ENCODE measurements around the gene DTD2.

DTD2 gene

DNA sequence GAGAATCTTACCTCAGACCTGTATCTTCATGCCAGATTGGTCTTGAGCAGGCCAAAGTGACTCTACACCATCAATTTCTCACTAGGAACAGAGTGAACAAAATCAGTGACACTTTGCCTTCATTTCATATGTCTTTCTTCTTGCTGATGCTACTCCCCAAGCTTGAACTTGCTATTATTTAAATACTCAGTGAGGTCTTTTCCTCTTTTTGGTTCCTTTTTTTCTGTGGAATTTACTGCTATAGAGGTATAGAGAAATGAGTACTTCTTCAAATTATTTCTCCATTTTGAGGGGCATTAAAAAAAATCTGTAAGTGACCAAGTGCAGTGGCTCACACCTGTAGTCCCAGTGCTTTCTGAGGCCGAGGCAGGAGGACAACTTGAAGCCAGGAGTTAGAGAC is 30.6 kb upstream of the DTD2 start, which contains the start of gene GPR33:
GPR33 (minus strand) TSS at position 154 of the 400 bp plus-strand sequence. CDS start 4,074 bp downstream, outside the sequence.
- peaks cover 3% of the 10 kb centered on the region for H3K27me3 Mint-ChIP-seq (ENCODE audit: low read depth, poor library complexity)

DNA sequence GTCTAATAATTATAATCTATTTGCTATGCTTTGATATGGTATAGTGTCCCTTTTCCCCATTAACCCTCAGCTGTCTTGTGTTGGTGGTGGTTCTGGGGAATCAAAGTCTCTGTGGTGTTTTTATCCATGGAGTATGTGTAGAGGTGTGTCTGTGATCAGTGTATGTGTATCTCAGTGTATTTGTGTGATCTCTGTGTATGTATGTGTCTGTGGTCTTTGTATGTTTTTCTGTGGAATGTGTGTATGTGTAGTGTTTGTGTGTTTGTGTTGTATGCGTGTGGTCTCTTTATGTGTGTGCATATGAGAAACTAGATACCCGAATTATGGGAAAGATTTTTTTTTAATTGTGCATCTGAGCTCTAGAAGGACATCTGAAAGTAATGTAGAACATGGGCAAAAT is 29.5 kb upstream of the DTD2 start:
- Mint-ChIP-seq H3K4me1 (no peaks in the 10 kb centered on the region), H3K27me3 (ENCODE audit: low read depth, poor library complexity) (peaks cover 3% of the 10 kb centered on the region), H3K27ac (peak overlapping the region; percentile 0), H3K4me3 (no peak overlapping the region), H3K9me3 (no peaks in the 10 kb centered on the region), H3K36me3 (ENCODE audit: low read depth) (no peaks in the 10 kb centered on the region)
- TF ChIP-seq, protein P1, sequence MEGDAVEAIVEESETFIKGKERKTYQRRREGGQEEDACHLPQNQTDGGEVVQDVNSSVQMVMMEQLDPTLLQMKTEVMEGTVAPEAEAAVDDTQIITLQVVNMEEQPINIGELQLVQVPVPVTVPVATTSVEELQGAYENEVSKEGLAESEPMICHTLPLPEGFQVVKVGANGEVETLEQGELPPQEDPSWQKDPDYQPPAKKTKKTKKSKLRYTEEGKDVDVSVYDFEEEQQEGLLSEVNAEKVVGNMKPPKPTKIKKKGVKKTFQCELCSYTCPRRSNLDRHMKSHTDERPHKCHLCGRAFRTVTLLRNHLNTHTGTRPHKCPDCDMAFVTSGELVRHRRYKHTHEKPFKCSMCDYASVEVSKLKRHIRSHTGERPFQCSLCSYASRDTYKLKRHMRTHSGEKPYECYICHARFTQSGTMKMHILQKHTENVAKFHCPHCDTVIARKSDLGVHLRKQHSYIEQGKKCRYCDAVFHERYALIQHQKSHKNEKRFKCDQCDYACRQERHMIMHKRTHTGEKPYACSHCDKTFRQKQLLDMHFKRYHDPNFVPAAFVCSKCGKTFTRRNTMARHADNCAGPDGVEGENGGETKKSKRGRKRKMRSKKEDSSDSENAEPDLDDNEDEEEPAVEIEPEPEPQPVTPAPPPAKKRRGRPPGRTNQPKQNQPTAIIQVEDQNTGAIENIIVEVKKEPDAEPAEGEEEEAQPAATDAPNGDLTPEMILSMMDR (IDR thresholded peaks at IDR 0.05) = no peak
- DNase-seq = no peak

More for the DNA sequence above, 30.6 kb upstream of the DTD2 start, which contains the start of gene GPR33:
- no peaks in the 10 kb centered on the region for H3K4me1 Mint-ChIP-seq
- H3K9me3 Mint-ChIP-seq = no peaks in the 10 kb centered on the region
- H3K4me3 Mint-ChIP-seq = no peak within 1 kb of the TSS
- TF ChIP-seq, protein P1 (IDR thresholded peaks at IDR 0.05) = no peak
- H3K36me3 Mint-ChIP-seq (ENCODE audit: low read depth) = no peaks in the 10 kb centered on the region
- DNase-seq = no peak
- peak within 1 kb of the TSS; percentile 0 for H3K27ac Mint-ChIP-seq

DNA sequence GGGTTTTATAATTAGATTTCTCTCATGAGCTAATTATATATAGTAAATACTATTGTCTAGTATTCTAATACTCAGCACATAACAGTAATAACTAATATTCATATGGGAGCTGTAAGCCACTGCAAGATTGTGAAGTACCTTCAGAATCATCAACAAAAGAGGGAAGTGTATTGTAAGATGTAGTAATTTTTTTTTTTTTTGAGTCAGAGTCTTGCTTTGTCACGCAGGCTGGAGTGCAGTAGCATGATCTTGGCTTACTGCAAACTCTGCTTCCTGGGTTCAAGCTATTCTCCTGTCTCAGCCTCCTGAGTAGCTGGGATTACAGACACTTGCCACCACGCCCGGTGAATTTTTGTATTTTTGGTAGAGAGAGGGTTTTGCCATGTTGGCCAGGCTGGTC is 27.4 kb upstream of the DTD2 start:
- H3K9me3 Mint-ChIP-seq = no peaks in the 10 kb centered on the region
- TF ChIP-seq, protein P1 (IDR thresholded peaks at IDR 0.05) = no peak
- H3K27ac Mint-ChIP-seq = no peak overlapping the region
- peaks cover 3% of the 10 kb centered on the region for H3K27me3 Mint-ChIP-seq (ENCODE audit: low read depth, poor library complexity)
- H3K36me3 Mint-ChIP-seq (ENCODE audit: low read depth) = no peaks in the 10 kb centered on the region
- no peak for DNase-seq
- no peaks in the 10 kb centered on the region for H3K4me1 Mint-ChIP-seq
- H3K4me3 Mint-ChIP-seq = no peak overlapping the region

DNA sequence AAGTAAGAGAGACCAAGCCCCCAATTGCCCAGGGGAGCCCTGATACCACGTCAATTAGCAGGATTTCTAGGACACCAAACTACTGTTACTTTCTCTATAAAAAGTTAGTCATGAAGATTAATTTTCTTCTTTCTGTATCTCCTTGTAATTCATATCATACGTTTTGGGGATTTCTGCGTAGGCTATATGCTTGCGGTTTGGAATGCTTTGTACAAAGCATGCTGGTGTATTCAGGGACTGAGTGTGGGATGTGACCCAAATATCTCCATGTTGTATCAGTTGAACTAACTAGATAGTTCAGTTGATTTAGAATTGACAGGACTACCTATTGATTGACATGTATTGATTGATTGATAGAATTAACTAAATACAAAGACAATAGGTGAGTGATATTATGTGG is 22.9 kb upstream of the DTD2 start:
- no peaks in the 10 kb centered on the region for H3K4me1 Mint-ChIP-seq
- H3K36me3 Mint-ChIP-seq (ENCODE audit: low read depth) = no peaks in the 10 kb centered on the region
- TF ChIP-seq, protein P1 (IDR thresholded peaks at IDR 0.05) = no peak
- no peaks in the 10 kb centered on the region for H3K9me3 Mint-ChIP-seq
- H3K27me3 Mint-ChIP-seq (ENCODE audit: low read depth, poor library complexity) = peaks cover 8% of the 10 kb centered on the region
- no peak for DNase-seq
- no peak overlapping the region for H3K27ac Mint-ChIP-seq
- H3K4me3 Mint-ChIP-seq = no peak overlapping the region

DNA sequence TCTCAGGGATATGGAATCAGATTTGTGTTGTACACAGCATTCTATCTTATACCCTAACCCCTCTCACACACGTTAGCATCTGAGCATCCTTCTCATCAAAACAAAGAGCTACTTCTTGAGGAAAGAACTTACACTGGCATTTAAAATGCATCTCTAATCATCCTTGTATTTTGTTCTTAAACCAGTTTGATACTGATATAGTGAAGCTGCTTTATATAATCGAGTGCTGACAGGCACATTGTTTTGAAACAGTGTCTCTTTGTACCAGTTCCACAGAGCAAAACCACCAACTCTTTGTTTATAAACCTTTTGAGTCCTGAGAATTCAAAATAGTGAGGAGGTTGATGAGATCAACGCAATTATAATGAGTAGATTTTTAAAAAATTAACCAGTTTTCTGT is 21.7 kb upstream of the DTD2 start:
- Mint-ChIP-seq H3K27me3 (ENCODE audit: low read depth, poor library complexity) (peaks cover 8% of the 10 kb centered on the region), H3K27ac (no peak overlapping the region), H3K9me3 (peaks cover 2% of the 10 kb centered on the region), H3K4me3 (no peak overlapping the region), H3K36me3 (ENCODE audit: low read depth) (peaks cover 2% of the 10 kb centered on the region), H3K4me1 (no peaks in the 10 kb centered on the region)
- no peak for DNase-seq
- TF ChIP-seq, protein P1 (IDR thresholded peaks at IDR 0.05) = no peak

DNA sequence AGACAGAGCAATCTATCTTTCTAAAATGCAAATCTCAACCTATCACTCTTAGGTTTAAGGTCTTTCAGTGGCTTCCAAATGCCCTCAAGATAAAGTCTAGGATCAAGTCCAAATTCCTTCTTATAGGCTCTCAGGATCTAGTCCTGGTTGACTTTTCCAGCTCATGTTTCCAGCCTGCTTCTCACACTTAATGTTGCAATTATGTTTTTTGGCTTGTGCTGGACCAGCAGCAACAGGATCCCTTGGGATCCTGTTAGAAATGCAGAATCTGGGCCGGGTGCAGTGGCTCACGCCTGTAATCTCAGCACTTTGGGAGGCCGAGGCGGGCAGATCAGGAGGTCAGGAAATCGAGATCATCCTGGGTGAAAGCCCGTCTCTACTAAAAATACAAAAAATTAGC is 19.9 kb upstream of the DTD2 start:
- Mint-ChIP-seq H3K9me3 (peaks cover 14% of the 10 kb centered on the region), H3K36me3 (ENCODE audit: low read depth) (peaks cover 4% of the 10 kb centered on the region), H3K27me3 (ENCODE audit: low read depth, poor library complexity) (peaks cover 4% of the 10 kb centered on the region), H3K27ac (peak overlapping the region; percentile 37), H3K4me1 (no peaks in the 10 kb centered on the region), H3K4me3 (no peak overlapping the region)
- DNase-seq = no peak
- TF ChIP-seq, protein P1 (IDR thresholded peaks at IDR 0.05) = no peak

All from nephron progenitor cell (in vitro differentiated cells).